Measurements from ENCODE around the gene PTPN20. TPM values are rescaled to one million over a fixed set of nuclear protein-coding genes. Genes with fewer than 3 reads are reported as not detected.
"Not testable (repeated sequence)": the region's sequence is repeated elsewhere in the genome, so short reads cannot be mapped to it uniquely, and the experiment has no call there.

PTPN20 gene
- total and polyA plus RNA-seq, 2 of the 8 experiments (the other 6 are each of a cell fraction or from before 2014, with no cell fraction given): not detected

GRCh38 chr10:46875304-46875703 lies 35.9 kb upstream of the PTPN20 start:
- H4K91ac ChIP-seq (replicated peaks; ENCODE audit: insufficient read length, low read length); H3K14ac ChIP-seq (ENCODE audit: insufficient read length); FAIRE-seq; H2AK5ac ChIP-seq (ENCODE audit: low read depth, low read length); H2BK15ac ChIP-seq (ENCODE audit: low read length); H3K9ac ChIP-seq (replicated peaks in 1 of 4; ENCODE audit: extremely low read depth in 1 of 4, low read depth in 3 of 4, low read length in 3 of 4); H3K79me2 ChIP-seq (ENCODE audit: control insufficient read depth in 1 of 2, insufficient read depth in 2 of 2, low read length in 2 of 2); H3K79me1 ChIP-seq (ENCODE audit: low read depth, low read length); H3K27me3 ChIP-seq (replicated peaks in 1 of 4; ENCODE audit: control insufficient read depth in 3 of 4, extremely low read depth in 1 of 4, insufficient read depth in 3 of 4, low read length in 3 of 4); H3K56ac ChIP-seq (replicated peaks; ENCODE audit: insufficient read length, low read depth, low read length); H4K20me1 ChIP-seq (replicated peaks in 1 of 2; ENCODE audit: control insufficient read depth in 1 of 2, insufficient read depth in 2 of 2, low read length in 2 of 2); CTCF ChIA-PET (ENCODE audit: partially characterized antibody); H2BK12ac ChIP-seq (ENCODE audit: low read depth, low read length); H3K4ac ChIP-seq (replicated peaks; ENCODE audit: insufficient read length, low read depth, low read length); POLR2A ChIA-PET (ENCODE audit: partially characterized antibody); H2BK120ac ChIP-seq (replicated peaks; ENCODE audit: low read depth, low read length); H3K23me2 ChIP-seq (ENCODE audit: low read depth, low read length); H3K27ac ChIP-seq (ENCODE audit: low read depth, low read length); H3K23ac ChIP-seq (ENCODE audit: insufficient read length); H3K4me3 ChIP-seq (ENCODE audit: extremely low read depth in 1 of 4, insufficient read depth in 2 of 4, low read depth in 3 of 4, low read length in 4 of 4); DNase-seq (ENCODE audit: low read depth in 1 of 2, low spot score in 2 of 2); H2BK5ac ChIP-seq (ENCODE audit: low read depth, low read length); H3K36me3 ChIP-seq (ENCODE audit: control insufficient read depth in 2 of 4, insufficient read depth in 4 of 4, low read length in 3 of 4); H3K4me2 ChIP-seq (ENCODE audit: insufficient read depth in 1 of 2, low read depth in 2 of 2, low read length in 2 of 2); H3K9me3 ChIP-seq (ENCODE audit: insufficient read depth in 2 of 2, low read depth in 1 of 2, low read length in 1 of 2); H2AFZ ChIP-seq (ENCODE audit: low read length); H2BK20ac ChIP-seq (ENCODE audit: low read length); H4K5ac ChIP-seq (ENCODE audit: insufficient read length, low read depth, low read length); H3K4me1 ChIP-seq (replicated peaks in 1 of 4; ENCODE audit: control insufficient read depth in 3 of 4, insufficient read depth in 4 of 4, low read length in 3 of 4); H4K8ac ChIP-seq (ENCODE audit: extremely low read depth, insufficient read depth, low read length); H3K18ac ChIP-seq (ENCODE audit: extremely low read depth, low read length): not testable (repeated sequence)
- WGBS, 2 experiments (ENCODE audit: extremely low coverage in 1 of 2, insufficient coverage in 1 of 2, insufficient read length in 1 of 2, insufficient replicate concordance in 2 of 2, low coverage in 1 of 2, low lambda C conversion rate in 2 of 2, missing lambda C conversion rate in 1 of 2): 87% methylated on average over 4 of the region's 6 CpGs; no CpG with 5 or more reads in 1 of the 2 experiments

- H3K79me2 ChIP-seq (ENCODE audit: control insufficient read depth in 1 of 2, insufficient read depth in 2 of 2, low read length in 2 of 2); H3K56ac ChIP-seq (replicated peaks; ENCODE audit: insufficient read length, low read depth, low read length); H2BK15ac ChIP-seq (ENCODE audit: low read length); H2BK5ac ChIP-seq (ENCODE audit: low read depth, low read length); H2AFZ ChIP-seq (ENCODE audit: low read length); H3K4ac ChIP-seq (replicated peaks; ENCODE audit: insufficient read length, low read depth, low read length); H3K4me1 ChIP-seq (replicated peaks in 1 of 4; ENCODE audit: control insufficient read depth in 3 of 4, insufficient read depth in 4 of 4, low read length in 3 of 4); CTCF ChIA-PET (ENCODE audit: partially characterized antibody); H2BK12ac ChIP-seq (ENCODE audit: low read depth, low read length); H3K36me3 ChIP-seq (ENCODE audit: control insufficient read depth in 2 of 4, insufficient read depth in 4 of 4, low read length in 3 of 4); H2BK120ac ChIP-seq (replicated peaks; ENCODE audit: low read depth, low read length); H3K27me3 ChIP-seq (replicated peaks in 1 of 4; ENCODE audit: control insufficient read depth in 3 of 4, extremely low read depth in 1 of 4, insufficient read depth in 3 of 4, low read length in 3 of 4); POLR2A ChIA-PET (ENCODE audit: partially characterized antibody); H3K27ac ChIP-seq (ENCODE audit: low read depth, low read length); H4K91ac ChIP-seq (replicated peaks; ENCODE audit: insufficient read length, low read length); H3K23me2 ChIP-seq (ENCODE audit: low read depth, low read length); H4K20me1 ChIP-seq (replicated peaks in 1 of 2; ENCODE audit: control insufficient read depth in 1 of 2, insufficient read depth in 2 of 2, low read length in 2 of 2); H3K18ac ChIP-seq (ENCODE audit: extremely low read depth, low read length); H3K9ac ChIP-seq (replicated peaks in 1 of 4; ENCODE audit: extremely low read depth in 1 of 4, low read depth in 3 of 4, low read length in 3 of 4); H3K4me3 ChIP-seq (ENCODE audit: extremely low read depth in 1 of 4, insufficient read depth in 2 of 4, low read depth in 3 of 4, low read length in 4 of 4); H3K9me3 ChIP-seq (ENCODE audit: insufficient read depth in 2 of 2, low read depth in 1 of 2, low read length in 1 of 2); H3K79me1 ChIP-seq (ENCODE audit: low read depth, low read length); H2BK20ac ChIP-seq (ENCODE audit: low read length); DNase-seq (ENCODE audit: low read depth in 1 of 2, low spot score in 2 of 2); H2AK5ac ChIP-seq (ENCODE audit: low read depth, low read length); FAIRE-seq; H4K8ac ChIP-seq (ENCODE audit: extremely low read depth, insufficient read depth, low read length); H3K23ac ChIP-seq (ENCODE audit: insufficient read length); H3K4me2 ChIP-seq (ENCODE audit: insufficient read depth in 1 of 2, low read depth in 2 of 2, low read length in 2 of 2); H3K14ac ChIP-seq (ENCODE audit: insufficient read length); H4K5ac ChIP-seq (ENCODE audit: insufficient read length, low read depth, low read length): not testable (repeated sequence)
- WGBS, 2 experiments (ENCODE audit: extremely low coverage in 1 of 2, insufficient coverage in 1 of 2, insufficient read length in 1 of 2, insufficient replicate concordance in 2 of 2, low coverage in 1 of 2, low lambda C conversion rate in 2 of 2, missing lambda C conversion rate in 1 of 2): 94% methylated on average over 4 of the region's 5 CpGs; no CpG with 5 or more reads in 1 of the 2 experiments
Observed at GRCh38 chr10:46876773-46877172, 34.5 kb upstream of the PTPN20 start.
